Cerebellar cortex (tissue), 1 donor: Measurements from ENCODE around the gene IPO13.

Source experiments
- DNase-seq: peaks from one replicate; pipeline ENCODE4 v3.0.0-alpha.2; 2015; ENCODE audit warnings: low spot score

Gene IPO13

DNA sequence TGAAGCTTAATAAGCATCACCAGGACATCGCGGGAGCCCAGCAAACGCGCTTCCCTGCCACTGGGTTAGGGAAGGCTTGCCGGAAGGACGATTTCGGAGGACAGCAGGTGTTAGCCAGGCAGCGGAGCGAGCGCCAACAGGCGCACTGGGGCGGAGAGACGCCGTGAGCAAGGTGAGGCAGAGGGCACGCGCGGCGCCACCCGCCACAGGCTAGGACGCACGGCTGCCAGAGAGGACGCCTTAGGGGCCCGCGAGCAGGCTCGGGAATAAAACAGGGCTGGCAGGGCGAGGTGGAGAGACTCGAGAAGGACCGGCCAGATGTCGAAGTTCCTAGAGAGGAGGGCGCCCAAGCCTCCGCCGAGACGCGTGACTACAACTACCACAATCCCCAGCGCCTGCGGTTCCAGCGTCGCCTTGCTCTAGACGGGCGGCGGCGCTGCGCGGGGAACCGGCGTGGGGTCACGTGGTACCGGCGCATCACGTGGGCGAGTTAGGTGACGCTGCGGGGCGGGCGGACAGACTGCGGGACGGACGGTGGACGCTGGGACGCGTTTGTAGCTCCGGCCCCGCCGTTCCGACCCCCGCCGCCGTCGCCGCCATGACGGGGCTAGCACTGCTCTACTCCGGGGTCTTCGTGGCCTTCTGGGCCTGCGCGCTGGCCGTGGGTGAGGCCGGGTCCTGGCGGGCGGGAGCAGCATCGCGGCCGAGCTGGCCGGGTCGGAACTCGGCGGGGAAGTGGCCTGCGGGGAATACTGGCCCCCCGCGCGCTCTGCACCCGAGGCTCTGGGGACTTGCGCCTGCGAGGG is 27.9 kb downstream of the IPO13 start, which contains the start of gene ATP6V0B:
Gene ATP6V0B (plus strand): TSS at position 518 of the 806 bp plus-strand sequence. CDS start 81 bp downstream, at position 599.
- DNase-seq = peak; percentile 95

DNA sequence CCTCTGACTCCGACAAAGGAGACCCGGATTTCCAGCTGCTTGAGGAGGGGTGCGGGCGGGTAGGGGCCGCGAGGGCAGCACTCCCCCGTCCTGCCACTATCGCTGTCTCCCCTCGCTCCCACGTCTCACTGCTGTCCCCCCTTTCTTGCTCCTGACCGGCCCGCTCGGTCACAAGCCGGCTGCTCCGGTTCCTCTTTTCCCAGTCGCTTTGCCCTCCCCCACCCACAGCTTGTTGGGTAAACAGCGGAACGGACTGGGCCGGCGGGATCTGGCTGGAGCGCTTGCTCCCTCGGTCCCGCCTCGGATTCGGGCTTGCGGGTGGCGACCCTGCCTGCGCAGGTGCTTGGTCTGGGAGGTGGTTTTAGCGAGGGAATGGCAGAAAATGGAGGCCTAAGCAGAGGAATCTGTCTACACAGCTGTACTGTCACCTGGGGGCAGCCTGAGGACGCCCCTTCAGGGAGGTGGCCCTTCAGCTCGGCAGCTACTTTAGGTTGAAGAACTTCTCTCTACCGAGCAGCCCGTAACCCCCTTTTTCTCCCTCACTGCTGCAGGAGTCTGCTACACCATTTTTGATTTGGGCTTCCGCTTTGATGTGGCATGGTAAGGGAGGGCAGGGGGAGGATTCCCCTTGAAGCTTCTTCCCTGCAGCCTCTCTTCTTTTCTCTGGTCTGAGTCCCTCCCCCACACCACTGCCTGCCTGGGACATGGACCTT is 28.7 kb downstream of the IPO13 start:
- DNase-seq = peak; percentile 22

DNA sequence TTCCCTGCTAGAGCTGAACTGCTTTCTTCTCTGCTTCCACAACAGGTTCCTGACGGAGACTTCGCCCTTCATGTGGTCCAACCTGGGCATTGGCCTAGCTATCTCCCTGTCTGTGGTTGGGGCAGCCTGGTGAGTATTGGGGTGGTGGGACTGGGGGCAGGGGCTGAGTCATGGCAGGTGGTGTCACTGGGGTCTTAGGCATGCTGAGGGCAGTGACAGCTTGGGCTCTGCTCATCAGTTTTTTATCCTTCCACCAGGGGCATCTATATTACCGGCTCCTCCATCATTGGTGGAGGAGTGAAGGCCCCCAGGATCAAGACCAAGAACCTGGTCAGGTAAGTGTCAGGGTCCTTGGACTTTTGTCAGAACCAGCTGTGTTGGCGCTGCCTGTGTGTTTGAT is 29.3 kb downstream of the IPO13 start:
- DNase-seq = no peak

DNA sequence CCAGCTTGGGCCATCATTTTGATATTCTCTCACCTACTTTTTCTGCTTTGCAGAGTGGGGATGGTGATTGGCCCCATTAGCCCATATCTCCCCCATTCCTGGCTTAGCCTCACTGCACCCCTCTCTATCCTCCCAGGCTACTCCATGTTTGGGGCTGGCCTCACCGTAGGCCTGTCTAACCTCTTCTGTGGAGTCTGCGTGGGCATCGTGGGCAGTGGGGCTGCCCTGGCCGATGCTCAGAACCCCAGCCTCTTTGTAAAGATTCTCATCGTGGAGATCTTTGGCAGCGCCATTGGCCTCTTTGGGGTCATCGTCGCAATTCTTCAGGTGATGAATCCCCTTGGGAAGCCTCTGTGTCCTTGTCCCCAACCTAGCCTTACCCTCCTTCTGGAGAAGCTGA is 30.1 kb downstream of the IPO13 start:
- no peak for DNase-seq

- no peak for DNase-seq
Measured at GRCh38 chr1:43977376-43978263, 30.9 kb downstream of the IPO13 start.

DNA sequence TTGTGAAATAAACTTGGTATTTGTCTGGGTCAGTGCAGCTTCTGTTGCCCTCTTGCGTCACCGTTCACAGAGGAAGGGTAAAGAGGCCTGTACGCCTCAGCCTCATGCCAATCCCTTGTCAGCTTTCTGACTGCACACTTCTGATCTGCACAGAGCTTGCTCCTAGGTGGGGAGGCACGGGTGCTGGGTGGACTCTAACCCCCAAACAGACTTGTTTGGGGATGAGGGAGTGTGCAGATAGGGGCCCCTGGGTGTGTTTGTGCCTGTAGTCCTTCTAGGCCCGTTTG is 31.5 kb downstream of the IPO13 start:
- DNase-seq = no peak

DNA sequence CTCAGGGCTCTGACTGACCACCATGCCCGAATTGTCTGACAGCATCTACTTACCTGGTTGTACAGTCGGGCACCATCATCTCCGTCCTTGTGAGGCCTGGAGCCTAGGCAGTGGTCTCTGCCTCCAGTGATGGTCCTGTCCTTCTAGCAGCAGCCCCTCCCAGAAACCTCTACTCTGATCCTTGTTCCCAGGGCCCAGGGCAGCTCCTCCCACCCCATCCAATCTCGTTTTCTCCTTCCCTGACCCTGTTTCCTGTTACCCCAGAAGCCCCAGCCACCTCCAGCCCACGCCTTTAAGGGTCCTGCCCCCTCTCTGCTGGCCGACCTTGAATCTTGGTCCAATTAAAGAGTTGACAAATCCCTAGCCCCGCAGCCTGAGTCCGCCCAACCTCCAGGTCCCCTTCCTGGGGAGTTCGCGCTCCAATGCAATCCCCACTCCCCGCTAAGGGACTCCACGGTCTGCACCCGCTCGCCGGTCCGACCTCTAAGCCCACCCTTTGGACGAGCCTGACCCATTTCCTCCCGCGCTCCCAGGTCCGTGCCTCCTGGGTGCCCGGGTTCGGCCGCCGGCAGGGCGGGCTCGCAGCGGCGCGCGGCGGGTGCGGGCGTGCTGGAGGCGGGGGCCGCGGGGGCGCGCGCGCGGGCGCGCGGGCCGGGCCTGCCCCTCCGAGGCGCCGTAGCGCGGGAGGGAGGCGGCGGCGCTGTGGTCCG is 32.0 kb downstream of the IPO13 start, which contains the start of gene B4GALT2:
Gene B4GALT2 (plus strand): TSS at position 660 of the 710 bp plus-strand sequence. CDS start 1,951 bp downstream, outside the sequence.
- no peak for DNase-seq

DNA sequence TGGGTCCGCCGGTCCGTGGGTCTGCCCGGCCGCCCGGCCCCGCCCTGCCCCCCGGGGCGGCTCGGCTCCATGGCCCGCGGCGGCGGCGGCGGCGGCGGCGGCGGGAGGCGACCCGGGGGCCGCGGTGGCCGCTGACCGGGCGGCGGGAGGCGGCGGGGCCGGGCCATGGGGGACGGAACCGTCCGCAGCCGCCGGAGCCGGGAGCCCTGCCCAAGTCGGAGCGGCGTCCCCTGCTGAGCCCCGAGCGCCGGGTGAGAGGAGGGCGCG is 32.4 kb downstream of the IPO13 start:
- no peak for DNase-seq

DNA sequence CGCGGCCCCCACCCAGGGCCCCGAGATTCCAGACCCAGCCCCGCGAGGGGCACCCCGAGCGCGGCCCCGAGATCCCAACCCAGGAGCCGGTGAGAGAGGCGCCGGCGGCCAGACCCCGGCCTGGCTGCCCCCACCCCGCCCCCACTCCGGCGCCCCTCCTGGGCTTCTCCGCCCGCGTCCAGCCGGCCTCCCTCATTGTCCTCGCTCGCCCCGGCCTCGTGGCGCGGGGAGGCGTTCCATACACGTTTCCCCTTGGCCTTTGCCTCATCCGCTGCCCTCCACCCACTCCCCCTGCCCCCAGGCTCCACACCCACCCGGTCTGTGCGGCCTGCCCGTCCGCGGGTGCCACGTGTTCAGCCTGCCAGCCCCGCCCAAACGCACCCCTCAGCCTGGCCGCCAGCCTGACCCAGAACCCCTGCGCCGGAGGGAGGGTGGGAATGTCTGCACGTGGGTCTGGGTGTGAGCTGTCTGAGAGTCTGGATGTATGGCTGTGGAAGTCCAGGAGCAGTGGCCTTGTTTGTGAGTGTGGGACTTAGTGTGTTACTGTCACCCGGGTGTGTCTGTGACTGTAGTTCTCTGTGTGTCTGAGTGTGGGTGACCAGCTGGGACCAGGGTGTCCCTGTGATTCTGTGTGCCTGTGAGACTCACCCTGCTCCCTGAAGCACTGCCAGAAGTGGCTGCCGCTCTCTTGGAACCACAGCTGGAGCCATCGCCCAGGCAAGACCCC is 32.9 kb downstream of the IPO13 start:
- DNase-seq = no peak

DNA sequence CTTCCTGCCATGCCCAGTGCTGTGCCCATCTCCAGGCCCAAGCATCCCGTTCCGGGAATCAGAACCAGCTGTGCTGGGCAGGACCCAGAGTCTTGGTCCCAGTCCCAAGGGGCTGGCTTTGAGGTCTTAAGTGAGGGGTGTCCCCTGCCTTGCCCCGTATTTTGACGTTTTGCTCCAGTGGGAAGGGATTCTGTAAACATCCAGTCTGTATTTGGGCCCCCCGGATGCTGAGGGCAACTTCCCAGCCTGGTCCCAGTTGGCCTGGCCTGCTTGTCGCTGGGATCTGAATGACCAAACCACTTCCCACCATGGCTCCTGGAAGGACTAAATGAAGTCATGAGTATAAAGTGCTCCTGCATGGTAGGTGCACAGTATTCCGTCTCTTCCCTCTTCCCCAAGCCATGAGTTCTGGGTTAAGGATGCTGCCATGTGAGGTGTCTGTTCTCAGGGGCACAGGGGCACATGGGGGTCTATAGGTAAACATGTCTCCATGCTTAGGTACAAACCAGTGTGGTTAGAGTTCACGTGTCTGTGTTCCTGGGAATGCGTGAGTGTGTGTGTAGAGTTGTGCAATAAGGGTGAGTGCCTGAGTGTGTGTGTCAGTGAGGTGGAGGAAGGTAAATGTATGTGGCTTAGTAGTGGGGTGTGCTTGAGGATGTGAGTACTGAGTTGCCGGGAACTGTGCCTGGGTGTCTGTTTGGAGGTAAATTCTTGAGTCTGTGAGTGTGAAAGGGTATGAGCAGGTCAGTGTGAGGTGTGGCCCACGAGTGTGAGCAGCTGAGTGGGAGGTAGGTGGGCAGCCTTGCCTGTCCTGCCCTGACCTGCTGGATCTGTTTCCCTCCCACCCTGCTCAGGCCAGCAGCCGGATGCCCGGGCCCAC is 33.7 kb downstream of the IPO13 start:
- DNase-seq = no peak

- no peak for DNase-seq
Measured at GRCh38 chr1:43981135-43981491, 34.4 kb downstream of the IPO13 start.

- DNase-seq = no peak
Measured at GRCh38 chr1:43981636-43982035, 34.9 kb downstream of the IPO13 start.

- no peak for DNase-seq
Measured at GRCh38 chr1:43982241-43982640, 35.5 kb downstream of the IPO13 start.

GRCh38 chr1:43982808-43983207 is 36.1 kb downstream of the IPO13 start:
- DNase-seq = no peak

GRCh38 chr1:43983253-43983899 is 36.6 kb downstream of the IPO13 start:
- DNase-seq = no peak

- DNase-seq = no peak
Measured at GRCh38 chr1:43984855-43985254, 38.1 kb downstream of the IPO13 start.

DNA sequence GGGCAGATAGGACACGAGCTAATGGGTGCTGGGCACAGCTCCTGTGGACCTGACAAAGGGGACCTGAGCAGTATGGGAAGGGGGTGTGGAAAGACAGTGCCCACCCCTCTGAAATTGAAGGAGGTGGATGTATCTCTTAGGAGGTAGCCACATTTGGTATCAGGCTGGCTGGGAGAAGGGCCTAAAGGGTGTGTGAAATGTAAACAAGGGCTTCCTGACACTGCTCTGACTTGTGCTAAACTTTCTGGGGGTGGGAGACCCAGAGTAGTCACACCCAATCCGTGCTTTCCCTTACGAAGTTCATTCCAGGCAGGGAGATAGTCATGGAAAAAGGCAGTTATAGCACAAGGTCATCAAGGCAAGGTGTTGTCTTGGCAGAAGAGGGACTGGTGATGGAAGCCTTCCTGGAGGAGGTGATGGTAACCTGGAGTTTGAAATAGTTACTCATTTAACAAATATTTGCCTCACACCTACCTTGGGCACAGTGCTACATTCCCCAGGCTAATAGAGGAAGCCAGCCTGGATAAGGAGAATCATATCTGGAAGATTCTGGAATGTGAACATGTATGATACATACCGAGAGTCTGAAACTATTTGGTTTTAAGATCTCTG is 39.3 kb downstream of the IPO13 start:
- DNase-seq = no peak

DNA sequence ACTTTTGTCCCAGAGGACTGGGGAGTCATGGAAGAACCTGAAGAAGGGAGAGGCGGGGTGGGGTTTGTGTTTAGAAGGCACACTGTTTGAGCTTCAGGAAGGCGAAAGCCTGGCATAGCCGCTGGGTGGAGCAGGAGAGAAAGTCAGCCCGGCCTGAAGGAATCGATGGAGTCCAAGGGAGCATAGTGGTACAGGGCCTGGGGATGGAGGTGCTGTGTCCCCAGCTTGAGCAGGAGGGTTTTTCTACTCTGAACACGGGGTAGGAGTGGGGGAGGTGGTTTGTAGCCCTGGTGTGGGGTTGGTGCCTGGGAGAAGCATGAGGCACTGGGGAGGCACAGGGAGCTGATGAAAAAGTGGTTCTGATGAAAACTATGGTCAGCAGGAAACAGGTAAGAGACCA is 40.0 kb downstream of the IPO13 start:
- no peak for DNase-seq

- DNase-seq = no peak
Measured at GRCh38 chr1:43987159-43987902, 40.6 kb downstream of the IPO13 start.
